IMR-90 (cell line): ENCODE results near the gene FA2H. TPM values are rescaled to one million over a fixed set of nuclear protein-coding genes. Genes with fewer than 3 reads are reported as not detected.

ENCODE experiments used
- ATAC-seq: fragments of 200-7000 bp; cut with Tn5 transposase; 2 replicates; pipeline ENCODE4 v1.9.1; 2020; ENCODE audit warnings: low read depth, mild to moderate bottlenecking, moderate library complexity
- BruUV-seq: library from RNA; stranded (reverse); fragments of 400-500 nt; replicated peaks from 2 replicates; lab custom pipeline; 2021; lab: Mats Ljungman, UMichigan
- CTCF ChIA-PET: fragments of 300-600 bp; formaldehyde crosslinking; extraction: SDS; loops from one replicate; lab custom pipeline; 2021; ENCODE audit warnings: antibody characterized with exemption; lab: Yijun Ruan, JAX
- POLR2A ChIA-PET: fragments of 300-600 bp; sonication (Branson Sonifier 250); formaldehyde crosslinking; loops from one replicate; lab custom pipeline; 2022; ENCODE audit warnings: antibody characterized with exemption; ENCODE audit not compliant: unreplicated experiment; lab: Charles Lee
- DNase-seq: peaks from one replicate; pipeline ENCODE4 v3.0.0; 2013
- H2AFZ ChIP-seq: replicated peaks from 2 replicates; pipeline ENCODE3; 2013; ENCODE audit warnings: low read length, mild to moderate bottlenecking; ENCODE audit not compliant: poor library complexity
- H2AK5ac ChIP-seq: 2 replicates; pipeline ENCODE4 v1.6.1; 2013; ENCODE audit warnings: low read depth, low read length, inconsistent platforms
- H2AK9ac ChIP-seq: replicated peaks from 2 replicates; pipeline ENCODE3; 2013; ENCODE audit warnings: mild to moderate bottlenecking, low read depth, low read length, moderate library complexity; ENCODE audit not compliant: poor library complexity
- H2BK120ac ChIP-seq: 2 replicates; pipeline ENCODE4 v1.6.1; 2013; ENCODE audit warnings: low read depth, low read length, inconsistent platforms
- H2BK15ac ChIP-seq: 3 replicates; pipeline ENCODE4 v1.6.1; 2013; ENCODE audit warnings: low read depth, low read length, inconsistent platforms
- H2BK20ac ChIP-seq: 2 replicates; pipeline ENCODE4 v1.6.1; 2013; ENCODE audit warnings: low read depth, mild to moderate bottlenecking, inconsistent platforms, low read length, moderate library complexity
- H2BK5ac ChIP-seq: 2 replicates; pipeline ENCODE4 v1.6.1; 2013; ENCODE audit warnings: mild to moderate bottlenecking, low read depth, low read length, inconsistent platforms; ENCODE audit not compliant: poor library complexity, severe bottlenecking
- H3K14ac ChIP-seq: replicated peaks from 2 replicates; pipeline ENCODE4 v1.6.1; 2013; ENCODE audit warnings: low read depth, low read length, inconsistent platforms
- H3K18ac ChIP-seq: 2 replicates; pipeline ENCODE4 v1.6.1; 2013; ENCODE audit warnings: low read depth, low read length, control low read depth
- H3K23ac ChIP-seq: 2 replicates; pipeline ENCODE4 v1.6.1; 2013; ENCODE audit warnings: low read depth, low read length, inconsistent platforms
- H3K27ac ChIP-seq: 2 replicates; pipeline ENCODE4 v1.5.1; 2013; ENCODE audit warnings: mild to moderate bottlenecking, control low read depth, low read length; ENCODE audit not compliant: insufficient read depth
- H3K27me3 ChIP-seq: 2 replicates; pipeline ENCODE4 v1.6.1; 2013; ENCODE audit warnings: low read length; ENCODE audit not compliant: control insufficient read depth, insufficient read depth
- H3K36me3 ChIP-seq: 2 replicates; pipeline ENCODE4 v1.6.1; 2013; ENCODE audit warnings: low read length, mixed read lengths; ENCODE audit not compliant: control insufficient read depth, insufficient read depth
- H3K4ac ChIP-seq: 2 replicates; pipeline ENCODE4 v1.6.1; 2013; ENCODE audit warnings: low read depth, low read length, inconsistent platforms
- H3K4me1 ChIP-seq: 2 replicates; pipeline ENCODE4 v1.6.1; 2013; ENCODE audit warnings: low read length, mixed read lengths; ENCODE audit not compliant: control insufficient read depth, insufficient read depth
- H3K4me2 ChIP-seq: 2 replicates; pipeline ENCODE4 v1.6.1; 2013; ENCODE audit warnings: low read depth, mild to moderate bottlenecking, control low read depth, low read length, moderate library complexity
- H3K4me3 ChIP-seq: 2 replicates; pipeline ENCODE4 v1.5.1; 2013; ENCODE audit warnings: low read depth, mild to moderate bottlenecking, control low read depth, low read length, moderate library complexity; ENCODE audit not compliant: insufficient read depth
- H3K56ac ChIP-seq: 2 replicates; pipeline ENCODE4 v1.6.1; 2013; ENCODE audit warnings: low read length, inconsistent platforms; ENCODE audit not compliant: insufficient read depth; ENCODE audit errors: extremely low read depth
- H3K79me1 ChIP-seq, 2 experiments: 2 replicates each; pipeline ENCODE4 v1.6.1; 2013; ENCODE audit warnings: low read length in 2 of 2, inconsistent platforms in 1 of 2, low read depth in 1 of 2
- H3K9ac ChIP-seq: 2 replicates; pipeline ENCODE4 v1.6.1; 2013; ENCODE audit warnings: low read depth, low read length, control low read depth
- H3K9me1 ChIP-seq: 2 replicates; pipeline ENCODE4 v1.6.1; 2013; ENCODE audit warnings: low read length, inconsistent platforms; ENCODE audit not compliant: insufficient read depth
- H3K9me3 ChIP-seq: 2 replicates; pipeline ENCODE4 v1.6.1; 2013; ENCODE audit warnings: low read length; ENCODE audit not compliant: control insufficient read depth, insufficient read depth
- H4K20me1 ChIP-seq: 2 replicates; pipeline ENCODE4 v1.6.1; 2013; ENCODE audit warnings: low read length, inconsistent platforms; ENCODE audit not compliant: insufficient read depth
- H4K5ac ChIP-seq: 2 replicates; pipeline ENCODE4 v1.6.1; 2013; ENCODE audit warnings: mild to moderate bottlenecking, low read depth, low read length, control low read depth
- H4K8ac ChIP-seq, 2 experiments: 2 replicates each; pipeline ENCODE4 v1.6.1; 2013; ENCODE audit warnings: low read depth in 2 of 2, low read length in 2 of 2, control low read depth in 1 of 2, inconsistent platforms in 1 of 2
- H4K91ac ChIP-seq: 2 replicates; pipeline ENCODE4 v1.6.1; 2013; ENCODE audit warnings: low read depth, low read length, inconsistent platforms; ENCODE audit not compliant: insufficient read depth
- BHLHE40 ChIP-seq: fragments of 150-350 bp; IDR thresholded peaks from 2 replicates; pipeline ENCODE4 v1.6.1; 2016; ENCODE audit warnings: mild to moderate bottlenecking, low read depth, low read length
- CEBPB ChIP-seq: IDR thresholded peaks from 2 replicates; pipeline ENCODE4 v1.6.1; 2012; ENCODE audit warnings: low read depth, low read length, improper control_type of control experiment
- FOS ChIP-seq: fragments of 150-350 bp; IDR thresholded peaks from 2 replicates; pipeline ENCODE4 v1.6.1; 2016; ENCODE audit warnings: low read depth, low read length
- MAFK ChIP-seq: IDR thresholded peaks from 2 replicates; pipeline ENCODE4 v1.6.1; 2012; ENCODE audit warnings: low read depth, low read length, improper control_type of control experiment
- SMC3 ChIP-seq: fragments of 150-350 bp; IDR thresholded peaks from 2 replicates; pipeline ENCODE4 v1.6.1; 2016; ENCODE audit warnings: low read depth, mild to moderate bottlenecking, antibody characterized with exemption, low read length, moderate library complexity
- WGBS, 2 experiments: methylation state at CpG; one replicate each; pipeline versions ENCODE4 v1.1.5 to v1.1.7; 2013; ENCODE audit warnings: missing lambda C conversion rate in 2 of 2; ENCODE audit not compliant: insufficient read length in 1 of 2; ENCODE audit errors: extremely low coverage in 2 of 2; 5-methylcytosine and 5-hydroxymethylcytosine counted together
- dilution Hi-C: fragments of 300-500 bp; cut with HindIII; formaldehyde crosslinking; loops from one replicate; pipeline ENCODE4 v1.14.3; 2018; ENCODE audit warnings: low sequenced_read_pairs; ENCODE audit not compliant: unreplicated experiment
- in situ Hi-C: fragments of 300-500 bp; cut with MboI; formaldehyde crosslinking; loops from 3 replicates; pipeline ENCODE4 v1.14.3; 2019; ENCODE audit warnings: low sequenced_read_pairs, inconsistent platforms, mixed read lengths
- intact Hi-C: fragments of 100-400 bp; cut with micrococcal nuclease; formaldehyde crosslinking; loops from 2 replicates; pipeline ENCODE4 v1.10.0; 2022
- polyA plus RNA-seq, 3 experiments: library from polyadenylated mRNA; depleted of rRNA; stranded (reverse); fragments of >200 nt; gene quantifications; 2 replicates each; pipeline ENCODE4 v1.2.3, GENCODE V29; 2012; ENCODE audit warnings: low replicate concordance in 1 of 3
- total RNA-seq: library from RNA; depleted of rRNA; stranded (reverse); fragments of >200 nt; gene quantifications from 2 replicates; pipeline ENCODE4 v1.2.3, GENCODE V29; 2012

The FA2H gene
- total and polyA plus RNA-seq, 2 of the 4 experiments (the other 2 are of a cell fraction) = not detected

DNA sequence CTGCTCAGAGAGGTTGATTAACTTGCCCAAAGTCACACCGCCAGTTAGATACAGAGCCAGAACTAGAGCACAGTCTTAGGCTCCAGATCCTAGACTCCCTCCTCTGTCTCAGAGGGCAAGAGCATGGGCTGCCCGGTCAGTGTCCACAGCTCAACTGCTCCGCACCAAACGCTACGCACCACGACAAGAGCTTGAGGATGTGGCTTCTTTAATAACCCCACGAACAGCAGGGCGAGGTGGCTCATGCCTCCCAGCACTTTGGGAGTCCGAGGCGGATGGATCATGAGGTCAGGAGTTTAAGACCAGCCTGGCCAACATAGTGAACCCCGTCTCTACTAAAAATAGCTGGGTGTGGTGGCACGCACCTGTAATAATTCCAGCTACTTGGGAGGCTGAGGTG is 21.4 kb downstream of the FA2H start:
- H3K4me1 ChIP-seq = no peaks in the 10 kb centered on the region
- no peak overlapping the region for H3K23ac ChIP-seq
- H4K8ac ChIP-seq = no peak overlapping the region
- peaks cover 8% of the 10 kb centered on the region for H3K27me3 ChIP-seq
- ChIA-PET POLR2A (no interaction called here), CTCF (no interaction called here)
- WGBS, 2 experiments = 80% methylated on average over 5 of the region's 12 CpGs; no CpG with 5 or more reads in 1 of the 2 experiments
- no peak overlapping the region for H2BK15ac ChIP-seq
- no peak overlapping the region for H3K56ac ChIP-seq
- no peak overlapping the region for H2AK9ac ChIP-seq
- no peak overlapping the region for H4K91ac ChIP-seq
- no peak overlapping the region for H2BK20ac ChIP-seq
- H2AK5ac ChIP-seq = no peak overlapping the region
- H4K20me1 ChIP-seq = no peaks in the 10 kb centered on the region
- no peaks in the 10 kb centered on the region for H3K9me3 ChIP-seq
- intact Hi-C loops = no loop called here
- H2AFZ ChIP-seq = no peak overlapping the region
- H3K9me1 ChIP-seq = no peaks in the 10 kb centered on the region; the same call in 1 of the 2 replicates
- in situ Hi-C loops = no loop called here
- no peak overlapping the region for H3K18ac ChIP-seq
- H3K4ac ChIP-seq = no peak overlapping the region
- no peak overlapping the region for H4K5ac ChIP-seq
- no peak overlapping the region for H2BK120ac ChIP-seq
- H3K36me3 ChIP-seq = no peaks in the 10 kb centered on the region
- H3K14ac ChIP-seq = no peak overlapping the region
- H3K9ac ChIP-seq = no peak overlapping the region
- no peak overlapping the region for H3K4me3 ChIP-seq
- ATAC-seq (no peak), DNase-seq (no peak)
- TF ChIP-seq CEBPB (no peak), BHLHE40 (no peak), MAFK (no peak), SMC3 (no peak), FOS (no peak)
- H3K27ac ChIP-seq = no peak overlapping the region
- no peak overlapping the region for H2BK5ac ChIP-seq
- dilution Hi-C loops = no loop called here
- BruUV-seq = no TSS peak
- H3K79me1 ChIP-seq = no peaks in the 10 kb centered on the region
- H3K4me2 ChIP-seq = no peak overlapping the region
